Measurements from ENCODE around the gene CHIA.
A peak's percentile ranks its signal among the peaks of the same experiment; 100 is the strongest.

Gene CHIA

GRCh38 chr1:111290630-111291029 lies at the start of gene CHIA:
Gene CHIA (plus strand): TSS chr1:111290851. CDS start chr1:111310468, 19,617 bp downstream.
- no peak for DNase-seq

- DNase-seq: no peak
Measured at GRCh38 chr1:111241797-111242196, 48.9 kb upstream of the CHIA start.

DNA sequence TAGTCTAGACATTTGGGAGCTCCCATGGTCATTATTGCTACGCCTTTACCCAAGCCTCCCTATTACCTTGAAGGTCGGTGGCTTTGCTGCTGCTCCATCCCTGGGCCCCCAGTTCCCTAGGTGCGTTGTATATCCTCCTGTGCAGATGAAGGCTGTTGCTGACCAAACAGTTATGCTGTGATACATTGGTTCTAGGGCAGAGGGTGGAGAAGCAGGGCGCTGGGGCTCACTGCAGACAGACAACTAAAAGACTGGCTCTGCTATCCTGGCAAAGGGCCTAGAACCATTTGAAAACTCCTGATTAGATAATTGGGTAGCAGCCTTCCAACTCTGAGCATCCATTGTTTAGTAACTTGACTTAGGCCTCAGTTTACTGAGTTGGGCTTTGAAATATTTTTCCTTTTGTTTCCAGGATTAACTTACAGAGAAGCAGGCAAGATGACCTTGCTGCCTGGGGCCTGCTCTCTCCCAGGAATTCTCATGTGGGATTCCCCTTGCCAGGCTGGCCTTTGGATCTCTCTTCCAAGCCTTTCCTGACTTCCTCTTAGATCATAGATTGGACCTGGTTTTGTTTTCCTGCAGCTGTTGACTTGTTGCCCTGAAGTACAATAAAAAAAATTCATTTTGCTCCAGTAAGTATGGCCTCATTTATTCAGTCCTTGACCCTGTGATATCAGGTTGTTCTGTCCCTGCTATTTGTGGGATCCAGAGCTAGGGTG lies 47.7 kb upstream of the CHIA start:
- no peak for DNase-seq

- DNase-seq: no peak
Measured at GRCh38 chr1:111247125-111247838, 43.4 kb upstream of the CHIA start.

- DNase-seq: no peak
Measured at GRCh38 chr1:111249960-111250359, 40.7 kb upstream of the CHIA start.

DNA sequence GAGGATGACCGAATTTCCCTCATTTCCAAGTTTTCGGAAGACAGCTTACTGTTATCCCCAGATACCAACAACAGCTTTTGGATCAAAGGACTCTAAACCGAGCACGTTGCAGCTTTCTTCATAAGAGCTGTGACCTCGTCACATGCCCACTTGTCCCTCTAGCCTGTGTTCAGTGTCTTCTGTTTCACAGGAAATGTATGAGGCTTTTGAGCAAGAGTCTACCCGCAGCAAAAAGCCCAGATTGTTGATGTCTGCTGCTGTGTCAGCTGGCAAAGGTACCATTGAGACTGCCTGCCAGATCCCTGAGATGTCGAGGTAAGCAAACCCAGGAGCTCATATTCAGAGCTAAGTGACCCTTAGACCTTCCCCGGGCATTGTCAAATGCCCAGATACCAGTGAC lies 39.1 kb upstream of the CHIA start:
- no peak for DNase-seq

DNA sequence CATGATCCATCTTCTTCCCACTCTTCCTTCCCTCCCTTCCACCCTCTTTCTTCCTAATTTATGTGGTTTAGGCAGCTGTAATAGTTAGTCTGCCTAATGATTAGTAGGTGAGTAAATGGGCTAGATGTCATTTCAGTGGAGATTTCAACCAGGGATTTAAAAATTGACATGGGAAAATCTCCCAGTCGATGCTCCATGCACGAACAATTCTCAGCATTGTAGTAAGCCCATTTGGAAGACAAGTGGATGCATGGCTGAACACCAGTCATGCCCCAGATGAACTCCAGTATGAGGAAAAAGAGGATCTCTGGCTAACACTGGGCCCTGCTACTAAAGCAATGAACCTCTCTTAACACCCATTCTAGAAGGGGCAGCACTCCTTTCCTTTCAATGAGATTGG lies 37.9 kb upstream of the CHIA start:
- DNase-seq: peak; percentile 29

GRCh38 chr1:111253876-111254275 lies 36.8 kb upstream of the CHIA start:
- no peak for DNase-seq

DNA sequence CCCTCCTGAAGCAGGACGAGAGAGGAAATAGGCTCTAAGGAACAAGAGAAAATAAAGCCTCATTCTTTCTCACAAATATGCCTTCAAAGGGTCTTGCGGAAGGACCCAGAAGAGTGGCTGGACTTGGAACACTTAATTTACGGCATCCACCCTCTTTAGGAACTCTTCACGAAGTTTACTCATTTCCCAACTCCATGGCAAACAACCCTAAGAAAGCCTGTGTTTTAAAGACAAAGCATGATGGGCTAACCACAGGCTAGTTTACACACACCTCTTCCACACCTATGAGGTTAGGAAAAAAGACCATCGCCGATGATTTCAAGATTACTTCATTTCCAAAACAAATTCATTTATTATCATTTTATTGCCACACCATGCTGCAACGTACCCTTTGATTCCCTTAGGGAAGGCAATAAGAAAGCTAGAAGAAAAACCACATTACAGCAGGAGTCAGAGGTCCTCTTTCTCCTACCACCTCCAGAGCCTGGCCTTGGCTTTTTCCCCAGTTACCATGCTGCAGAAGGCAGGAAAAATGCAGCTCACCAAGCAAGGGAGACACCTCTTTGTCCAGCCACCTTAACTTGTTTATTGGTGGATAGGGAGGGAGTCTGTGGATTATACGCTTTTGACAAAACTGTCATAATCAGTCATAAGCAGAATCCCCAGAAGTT lies 33.5 kb upstream of the CHIA start:
- no peak for DNase-seq

DNA sequence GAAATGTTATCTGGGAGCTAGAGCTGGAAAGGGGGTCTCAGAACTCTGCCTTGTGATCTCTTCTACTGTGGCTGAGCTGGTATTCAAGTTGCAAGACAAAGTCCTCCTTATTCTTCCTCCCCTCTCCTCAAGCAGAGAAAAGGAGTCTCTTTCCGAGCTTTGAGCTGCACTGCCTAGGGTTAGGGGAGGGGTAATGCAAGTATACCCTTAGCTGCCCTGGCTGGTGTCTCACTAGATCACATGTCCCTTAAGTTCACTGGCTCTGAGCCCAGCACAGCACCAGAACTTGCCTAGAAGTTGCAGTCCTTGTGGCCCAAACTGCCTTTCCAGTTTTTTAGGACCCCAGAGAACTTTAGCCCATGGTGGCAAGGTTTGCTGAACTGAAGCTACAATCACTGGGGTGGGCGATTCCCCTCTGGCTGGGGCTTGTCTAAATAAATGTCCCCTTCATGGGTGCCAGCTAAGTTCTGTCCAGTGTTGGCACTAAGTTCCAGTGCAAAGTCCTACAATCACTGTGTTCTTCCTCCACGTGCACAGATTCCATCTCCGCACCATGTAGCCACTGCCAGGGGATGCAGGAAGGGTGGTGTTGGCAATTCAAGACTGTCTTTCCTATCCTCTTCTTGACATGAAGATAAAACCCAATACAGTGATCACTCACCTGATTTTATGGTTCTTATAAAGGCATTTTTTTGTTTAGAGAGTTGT lies 22.7 kb upstream of the CHIA start:
- DNase-seq: no peak

GRCh38 chr1:111269825-111270406 lies 20.7 kb upstream of the CHIA start:
- DNase-seq: no peak

GRCh38 chr1:111270771-111271463 lies 19.7 kb upstream of the CHIA start:
- no peak for DNase-seq

DNA sequence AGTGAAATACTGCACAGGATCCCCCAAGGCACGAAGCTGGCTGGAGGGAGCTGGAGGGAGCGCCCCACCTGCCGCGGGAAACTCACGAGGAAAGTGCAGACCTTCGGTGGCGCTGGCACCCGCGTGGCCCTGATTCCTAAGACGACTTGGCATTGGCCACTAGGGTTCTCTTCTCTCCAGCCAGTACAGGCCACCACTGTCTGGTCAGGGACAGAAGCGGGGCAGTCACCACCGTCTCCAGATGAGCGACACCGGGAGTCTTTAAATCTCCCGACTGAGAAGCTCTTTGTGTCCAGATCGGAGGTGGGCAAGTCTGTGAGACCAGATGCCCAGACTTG lies 19.2 kb upstream of the CHIA start:
- DNase-seq: no peak

DNA sequence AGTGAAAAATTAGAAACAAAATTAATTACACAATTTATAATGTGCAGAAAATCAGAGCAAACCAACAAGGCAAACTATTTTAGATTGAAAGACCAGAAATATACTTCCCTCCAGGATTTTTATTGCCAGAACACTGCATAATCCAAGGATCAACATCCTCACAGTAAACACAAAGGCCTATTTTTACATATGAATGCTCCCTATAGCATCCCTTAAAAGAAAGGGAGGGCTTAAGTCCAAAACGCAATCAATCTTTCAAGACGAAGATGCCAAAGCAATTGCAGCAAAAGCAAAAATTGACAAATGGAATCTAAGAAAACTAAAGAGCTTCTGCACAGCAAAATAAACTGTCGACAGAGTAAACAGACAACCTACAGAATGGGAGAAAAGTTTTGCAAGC lies 18.6 kb upstream of the CHIA start:
- DNase-seq: no peak

GRCh38 chr1:111274653-111275052 lies 16.0 kb upstream of the CHIA start:
- no peak for DNase-seq

- DNase-seq: no peak
Measured at GRCh38 chr1:111275079-111275478, 15.6 kb upstream of the CHIA start.

- DNase-seq: no peak
Measured at GRCh38 chr1:111275780-111276433, 14.7 kb upstream of the CHIA start.

GRCh38 chr1:111279144-111279543 lies 11.5 kb upstream of the CHIA start:
- DNase-seq: no peak

DNA sequence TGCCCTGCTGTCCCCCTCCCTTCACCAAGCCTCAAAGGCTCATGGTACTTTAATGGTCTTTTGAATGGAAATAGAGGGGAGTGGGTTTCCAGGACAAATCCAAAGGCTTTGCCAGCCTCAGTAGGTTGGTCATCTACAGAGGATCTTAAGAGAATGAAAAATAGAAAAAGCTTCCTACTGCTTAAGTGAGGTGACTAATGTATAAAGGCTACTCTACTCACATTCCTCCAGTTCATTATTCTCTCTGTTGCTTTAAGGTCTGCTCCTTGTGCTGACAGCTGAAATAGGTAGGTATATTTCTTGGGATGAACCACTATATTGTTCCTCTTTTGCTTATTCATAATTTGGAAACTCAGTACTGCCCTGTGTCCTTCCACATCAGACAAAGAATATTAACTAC lies 10.4 kb upstream of the CHIA start:
- no peak for DNase-seq

- no peak for DNase-seq
Measured at GRCh38 chr1:111281411-111281810, 9.2 kb upstream of the CHIA start.

- no peak for DNase-seq
Measured at GRCh38 chr1:111283838-111284237, 6.8 kb upstream of the CHIA start.

- DNase-seq: no peak
Measured at GRCh38 chr1:111285879-111286278, 4.8 kb upstream of the CHIA start.

Data from kidney glomerular epithelial cell (primary cell).